Testis (tissue), 2 donors: ENCODE results near the gene RAB40B.

ENCODE experiments used
- POLR2A ChIP-seq: fragments of 450-650 bp; IDR thresholded peaks from one replicate; pipeline ENCODE4 v1.6.1; 2017; ENCODE audit warnings: antibody characterized with exemption, mild to moderate bottlenecking, moderate library complexity
- TF ChIP-seq, protein P1 (sequence below), 3 experiments: fragments of 450-650 bp in 2 of 3; fragments of 200-600 bp in 1 of 3; sonication (generic) in 1 of 3; IDR thresholded peaks; one replicate each; pipeline ENCODE4 v1.5.1; 2016 to 2019; ENCODE audit warnings: antibody characterized with exemption in 3 of 3, mild to moderate bottlenecking in 2 of 3, moderate library complexity in 1 of 3

DNA sequence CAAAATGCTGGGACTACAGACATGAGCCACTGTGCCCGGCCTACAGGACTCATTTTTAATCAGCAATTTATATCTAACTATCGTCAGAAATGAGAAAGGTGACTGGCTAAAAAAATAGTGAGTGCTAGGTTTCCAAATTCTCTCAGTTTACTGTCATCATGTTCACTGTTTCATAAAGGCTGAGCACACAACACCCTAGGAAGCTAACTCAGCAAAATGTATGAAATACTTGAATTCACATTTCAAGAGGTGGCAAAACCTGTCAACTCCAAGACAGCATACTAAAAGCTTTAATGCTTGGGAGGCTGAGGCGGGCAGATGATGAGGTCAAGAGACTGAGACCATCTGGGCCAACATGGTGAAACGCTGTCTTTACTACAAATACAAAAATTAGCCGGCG is 67.0 kb downstream of the RAB40B start:
- TF ChIP-seq, protein P1, sequence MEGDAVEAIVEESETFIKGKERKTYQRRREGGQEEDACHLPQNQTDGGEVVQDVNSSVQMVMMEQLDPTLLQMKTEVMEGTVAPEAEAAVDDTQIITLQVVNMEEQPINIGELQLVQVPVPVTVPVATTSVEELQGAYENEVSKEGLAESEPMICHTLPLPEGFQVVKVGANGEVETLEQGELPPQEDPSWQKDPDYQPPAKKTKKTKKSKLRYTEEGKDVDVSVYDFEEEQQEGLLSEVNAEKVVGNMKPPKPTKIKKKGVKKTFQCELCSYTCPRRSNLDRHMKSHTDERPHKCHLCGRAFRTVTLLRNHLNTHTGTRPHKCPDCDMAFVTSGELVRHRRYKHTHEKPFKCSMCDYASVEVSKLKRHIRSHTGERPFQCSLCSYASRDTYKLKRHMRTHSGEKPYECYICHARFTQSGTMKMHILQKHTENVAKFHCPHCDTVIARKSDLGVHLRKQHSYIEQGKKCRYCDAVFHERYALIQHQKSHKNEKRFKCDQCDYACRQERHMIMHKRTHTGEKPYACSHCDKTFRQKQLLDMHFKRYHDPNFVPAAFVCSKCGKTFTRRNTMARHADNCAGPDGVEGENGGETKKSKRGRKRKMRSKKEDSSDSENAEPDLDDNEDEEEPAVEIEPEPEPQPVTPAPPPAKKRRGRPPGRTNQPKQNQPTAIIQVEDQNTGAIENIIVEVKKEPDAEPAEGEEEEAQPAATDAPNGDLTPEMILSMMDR (IDR thresholded peaks at IDR 0.05): no peak
- TF ChIP-seq POLR2A: no peak
